HCT116 (cell line): Measurements from ENCODE around the gene BLOC1S5. TPM values are rescaled to one million over a fixed set of nuclear protein-coding genes. Genes with fewer than 3 reads are reported as not detected.

Experiments used
- total RNA-seq: library from RNA; stranded (reverse); gene quantifications from one replicate; pipeline ENCODE4 v1.2.1, GENCODE V29; 2021; ENCODE audit not compliant: unreplicated experiment

BLOC1S5 gene
- total RNA-seq, 1 experiment from 2014 or later, result 12.0 TPM

Other genes starting within 250 kb of the BLOC1S5 start
- 162 TPM for gene TXNDC5, start 153.6 kb downstream of the BLOC1S5 start, total RNA-seq
- gene EEF1E1, start 38.2 kb upstream of the BLOC1S5 start, total RNA-seq, result 69.7 TPM